ENCODE measurements around the gene FCF1.

GRCh38 chr14:74754157-74754556, 41.2 kb downstream of the FCF1 start:
- TF ChIP-seq MAZ (IDR thresholded peaks at IDR 0.05; ENCODE audit: borderline replicate concordance, low read depth, low read length): no peak
- no peak for TF ChIP-seq CTCF (IDR thresholded peaks at IDR 0.05)
- no peak for TF ChIP-seq POLR2A (IDR thresholded peaks at IDR 0.05; ENCODE audit: low read length)
- no peak for TF ChIP-seq MAX (IDR thresholded peaks at IDR 0.05)
- no peak for TF ChIP-seq POLR2AphosphoS2 (conservative IDR thresholded peaks at IDR 0.05; ENCODE audit: low read length)
- no peak for TF ChIP-seq RFX5 (IDR thresholded peaks at IDR 0.05)
- no peak for TF ChIP-seq TP53 (CRISPR knock-in tag; IDR thresholded peaks at IDR 0.05)
- no peak for TF ChIP-seq EP300 (IDR thresholded peaks at IDR 0.05)
- no peak for TF ChIP-seq ZSCAN20 (CRISPR knock-in tag; IDR thresholded peaks at IDR 0.05)
- TF ChIP-seq ELK1 (IDR thresholded peaks at IDR 0.05; ENCODE audit: low read depth, low read length): no peak
